ENCODE measurements around the gene NHERF1. TPM values are rescaled to one million over a fixed set of nuclear protein-coding genes. Genes with fewer than 3 reads are reported as not detected.

Gene NHERF1
- total and polyA plus RNA-seq, 2 donors (not counting 1 experiment from before 2014, with no cell fraction given): 56.2 to 81.8 TPM

GRCh38 chr17:74704544-74704943 lies 43.9 kb upstream of the NHERF1 start:
- H3K4me1 Mint-ChIP-seq: no peaks in the 10 kb centered on the region
- H3K27me3 ChIP-seq (replicated peaks in 1 of 4; ENCODE audit: control extremely low read depth in 1 of 4, control insufficient read depth in 3 of 4, insufficient read depth in 4 of 4, low read length in 3 of 4): peaks cover 0 to 9% (median 0%) of the 10 kb centered on the region in 4 experiments
- H3K27ac ChIP-seq (ENCODE audit: low read length in 2 of 2): no peak overlapping the region
- H2AFZ ChIP-seq (ENCODE audit: insufficient read depth, low read depth, low read length, poor library complexity, severe bottlenecking): no peak overlapping the region
- peaks cover 0 to 7% (median 0%) of the 10 kb centered on the region in 3 donors for H3K9me3 ChIP-seq (ENCODE audit: control extremely low read depth in 1 of 3, control insufficient read depth in 2 of 3, insufficient read depth in 1 of 3, low read length in 2 of 3)
- ATAC-seq (ENCODE audit: low read depth): no peak
- no peaks in the 10 kb centered on the region for H3K9me3 Mint-ChIP-seq (ENCODE audit: insufficient read depth)
- H3K36me3 ChIP-seq (replicated peaks in 1 of 2; ENCODE audit: control extremely low read depth in 1 of 2, control insufficient read depth in 1 of 2, extremely low read depth in 1 of 2, insufficient read depth in 2 of 2, low read length in 1 of 2): no peaks in the 10 kb centered on the region
- H3K79me2 ChIP-seq (ENCODE audit: control insufficient read depth, insufficient read depth, low read length): no peaks in the 10 kb centered on the region
- 95% methylated on average over 7 of the region's 8 CpGs for WGBS (ENCODE audit: insufficient coverage)
- H3K4me2 ChIP-seq (replicated peaks; ENCODE audit: low read depth, low read length, poor library complexity, severe bottlenecking): no peak overlapping the region
- TF ChIP-seq EZH2 (IDR thresholded peaks at IDR 0.05; ENCODE audit: borderline replicate concordance, insufficient read depth, low read depth, low read length, poor library complexity, severe bottlenecking) (no peak), CTCF (IDR thresholded peaks at IDR 0.05) (no peak)
- H3K9ac ChIP-seq (ENCODE audit: low read length): no peak overlapping the region
- peaks cover 11% of the 10 kb centered on the region for H3K27me3 Mint-ChIP-seq
- H3K27ac Mint-ChIP-seq: no peak overlapping the region
- POLR2A ChIA-PET: no interaction called here
- H4K20me1 ChIP-seq (ENCODE audit: control insufficient read depth, insufficient read depth, low read length, poor library complexity, severe bottlenecking): no peaks in the 10 kb centered on the region
- H3K4me3 Mint-ChIP-seq: no peak overlapping the region
- intact Hi-C loops (cut with micrococcal nuclease): no loop called here
- H3K4me3 ChIP-seq (ENCODE audit: control extremely low read depth in 1 of 5, extremely low read depth in 1 of 5, insufficient read depth in 1 of 5, low read depth in 2 of 5, low read length in 4 of 5): no peak overlapping the region
- CTCF ChIA-PET: no interaction called here
- H3K4me1 ChIP-seq (ENCODE audit: control insufficient read depth in 2 of 2, insufficient read depth in 2 of 2, low read length in 2 of 2): no peaks in the 10 kb centered on the region
- DNase-seq: no peak

- Histone ChIP-seq H3K4me1 (ENCODE audit: control insufficient read depth in 2 of 2, insufficient read depth in 2 of 2, low read length in 2 of 2) (peaks cover 15 to 18% of the 10 kb centered on the region in 2 donors), H3K27ac (ENCODE audit: low read length in 2 of 2) (no peak overlapping the region), H4K20me1 (ENCODE audit: control insufficient read depth, insufficient read depth, low read length, poor library complexity, severe bottlenecking) (no peaks in the 10 kb centered on the region), H3K36me3 (replicated peaks in 1 of 2; ENCODE audit: control extremely low read depth in 1 of 2, control insufficient read depth in 1 of 2, extremely low read depth in 1 of 2, insufficient read depth in 2 of 2, low read length in 1 of 2) (no peaks in the 10 kb centered on the region), H3K79me2 (ENCODE audit: control insufficient read depth, insufficient read depth, low read length) (no peaks in the 10 kb centered on the region), H3K27me3 (replicated peaks in 1 of 4; ENCODE audit: control extremely low read depth in 1 of 4, control insufficient read depth in 3 of 4, insufficient read depth in 4 of 4, low read length in 3 of 4) (peaks cover 0 to 7% (median 0%) of the 10 kb centered on the region in 4 experiments), H3K4me2 (replicated peaks; ENCODE audit: low read depth, low read length, poor library complexity, severe bottlenecking) (no peak overlapping the region), H2AFZ (ENCODE audit: insufficient read depth, low read depth, low read length, poor library complexity, severe bottlenecking) (peak overlapping the region; percentile 28), H3K9ac (ENCODE audit: low read length) (no peak overlapping the region), H3K9me3 (ENCODE audit: control extremely low read depth in 1 of 3, control insufficient read depth in 2 of 3, insufficient read depth in 1 of 3, low read length in 2 of 3) (no peaks in the 10 kb centered on the region), H3K4me3 (ENCODE audit: control extremely low read depth in 1 of 5, extremely low read depth in 1 of 5, insufficient read depth in 1 of 5, low read depth in 2 of 5, low read length in 4 of 5) (no peak overlapping the region)
- CTCF ChIA-PET: interaction anchor here (1.4 kb wide), 1 partner anchor 54 kb away, joined by 3 read pairs; no protein-coding TSS in a partner anchor
- intact Hi-C loops (cut with micrococcal nuclease): no loop called here
- TF ChIP-seq EZH2 (IDR thresholded peaks at IDR 0.05; ENCODE audit: borderline replicate concordance, insufficient read depth, low read depth, low read length, poor library complexity, severe bottlenecking) (no peak), CTCF (IDR thresholded peaks at IDR 0.05) (no peak)
- POLR2A ChIA-PET: no interaction called here
- Mint-ChIP-seq H3K4me3 (no peak overlapping the region), H3K27me3 (peaks cover 2% of the 10 kb centered on the region), H3K4me1 (peaks cover 21% of the 10 kb centered on the region), H3K27ac (no peak overlapping the region), H3K9me3 (ENCODE audit: insufficient read depth) (no peaks in the 10 kb centered on the region)
- 33% methylated on average over 11 of the region's 12 CpGs for WGBS (ENCODE audit: insufficient coverage)
- DNase-seq (no peak), ATAC-seq (ENCODE audit: low read depth) (no peak)
Observed at GRCh38 chr17:74711058-74711824, 37.2 kb upstream of the NHERF1 start.
